Duodenal mucosa (tissue), 2 donors: ENCODE measurements around the gene REL.
"Not testable (repeated sequence)": the region's sequence is repeated elsewhere in the genome, so short reads cannot be mapped to it uniquely, and the experiment has no call there.

Experiments used
- H3K27ac ChIP-seq: one replicate; pipeline ENCODE4 v1.7.0; 2013; ENCODE audit warnings: low read depth, low read length
- H3K27me3 ChIP-seq, 2 donors: one replicate each; pipeline ENCODE4 v1.7.0; 2013; ENCODE audit warnings: low read length in 2 of 2, control low read depth in 1 of 2; ENCODE audit not compliant: insufficient read depth in 2 of 2, control insufficient read depth in 1 of 2
- H3K36me3 ChIP-seq, 2 donors: one replicate each; pipeline ENCODE4 v1.7.0; 2013; ENCODE audit warnings: low read length in 2 of 2, control low read depth in 1 of 2; ENCODE audit not compliant: insufficient read depth in 2 of 2, control insufficient read depth in 1 of 2
- H3K4me1 ChIP-seq, 2 donors: one replicate each; pipeline ENCODE4 v1.7.0; 2013; ENCODE audit warnings: low read length in 2 of 2, control low read depth in 1 of 2; ENCODE audit not compliant: insufficient read depth in 2 of 2, control insufficient read depth in 1 of 2
- H3K4me3 ChIP-seq, 2 donors: one replicate each; pipeline ENCODE4 v1.7.0; 2013; ENCODE audit warnings: low read length in 2 of 2, low read depth in 1 of 2
- H3K9ac ChIP-seq, 2 donors: one replicate each; pipeline ENCODE4 v1.7.0; 2013; ENCODE audit warnings: low read length in 2 of 2, low read depth in 1 of 2
- H3K9me3 ChIP-seq, 2 donors: one replicate each; pipeline ENCODE4 v1.7.0; 2013; ENCODE audit warnings: low read length in 2 of 2, control low read depth in 1 of 2; ENCODE audit not compliant: control insufficient read depth in 1 of 2

Gene REL

DNA sequence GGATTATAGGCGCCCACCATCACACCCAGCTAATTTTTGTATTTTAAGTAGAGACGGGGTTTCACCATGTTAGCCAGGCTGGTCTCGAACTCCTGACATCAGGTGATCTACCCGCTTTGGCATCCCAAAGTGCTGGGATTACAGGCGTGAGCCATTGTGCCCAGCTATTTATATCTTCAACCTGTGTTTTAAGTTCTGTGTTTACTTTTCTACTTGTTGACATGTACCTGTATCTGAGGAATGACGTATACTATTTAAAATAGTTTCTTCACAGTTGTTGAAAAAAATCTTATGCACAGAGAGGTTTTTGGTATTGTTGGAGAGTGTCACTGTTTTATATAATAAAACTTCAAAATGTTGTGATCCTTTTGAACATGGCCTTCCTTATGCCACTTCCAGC lies 19.9 kb downstream of the REL start:
- peaks cover 6 to 55% of the 10 kb centered on the region in 2 donors for H3K36me3 ChIP-seq
- not testable (repeated sequence) for H3K4me3 ChIP-seq, H3K27me3 ChIP-seq, H3K9ac ChIP-seq, H3K4me1 ChIP-seq, H3K9me3 ChIP-seq, H3K27ac ChIP-seq

DNA sequence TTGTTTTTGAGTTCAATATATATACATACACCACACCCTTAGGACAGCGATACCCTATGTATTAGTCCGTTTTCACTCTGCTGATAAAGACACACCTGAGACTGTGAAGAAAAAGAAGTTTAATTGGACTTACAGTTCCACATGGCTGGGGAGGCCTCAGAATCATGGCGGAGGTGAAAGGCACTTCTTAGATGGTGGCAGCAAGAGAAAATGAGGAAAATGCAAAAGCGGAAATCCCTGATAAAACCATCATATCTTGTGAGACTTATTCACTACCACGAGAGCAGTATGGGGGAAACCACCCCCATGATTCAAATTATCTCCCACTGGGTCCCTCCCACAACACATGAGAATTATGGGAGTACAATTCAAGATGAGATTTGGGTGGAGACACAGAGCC lies 24.5 kb downstream of the REL start:
- H3K27me3 ChIP-seq, H3K4me1 ChIP-seq, H3K9ac ChIP-seq, H3K27ac ChIP-seq, H3K4me3 ChIP-seq, H3K9me3 ChIP-seq: not testable (repeated sequence)
- H3K36me3 ChIP-seq: peaks cover 6 to 37% of the 10 kb centered on the region in 2 donors

DNA sequence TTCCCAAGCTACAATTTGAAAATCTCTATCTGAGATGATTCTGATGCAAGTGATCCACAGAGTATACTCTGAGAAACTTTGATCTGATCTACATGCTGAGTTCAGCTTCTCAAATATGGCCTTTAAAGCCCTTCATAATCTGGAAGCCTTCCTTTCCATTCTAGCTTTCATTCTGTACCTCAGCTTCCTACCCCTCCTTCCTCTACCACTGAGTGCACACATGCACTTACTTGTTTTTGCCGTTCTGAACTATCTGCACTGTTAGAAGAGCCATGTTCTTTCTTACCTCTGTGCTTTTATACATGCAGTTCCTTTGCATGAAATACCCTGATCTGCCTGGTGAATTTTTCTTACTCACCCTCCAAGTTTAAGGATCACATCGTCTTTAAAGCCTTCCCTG lies 25.0 kb downstream of the REL start:
- Histone ChIP-seq H3K9ac (no peak overlapping the region), H3K4me3 (no peak overlapping the region), H3K4me1 (no peaks in the 10 kb centered on the region), H3K27ac (no peak overlapping the region), H3K27me3 (no peaks in the 10 kb centered on the region), H3K36me3 (peaks cover 6 to 34% of the 10 kb centered on the region in 2 donors), H3K9me3 (no peaks in the 10 kb centered on the region)

DNA sequence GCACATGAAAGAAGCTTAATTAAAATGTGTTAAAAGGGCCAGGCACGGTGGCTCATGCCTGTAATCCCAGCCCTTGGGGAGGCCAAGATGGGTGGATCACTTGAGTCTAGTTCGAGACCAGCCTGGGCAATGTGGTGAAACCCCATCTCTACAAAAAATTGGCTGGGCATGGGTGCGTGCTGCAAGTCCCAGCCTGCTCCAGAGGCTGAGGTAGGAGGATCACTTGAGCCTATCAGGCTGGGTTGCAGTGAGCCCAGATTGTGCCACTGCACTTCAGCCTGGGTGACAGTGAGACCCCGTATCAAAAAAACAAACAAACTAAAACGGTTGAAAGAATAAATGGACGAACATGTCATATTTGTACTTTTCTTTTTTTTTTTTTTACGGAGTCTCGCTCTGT lies 26.0 kb downstream of the REL start:
- Histone ChIP-seq H3K9ac (no peak overlapping the region), H3K4me3 (no peak overlapping the region), H3K36me3 (peaks cover 0 to 28% of the 10 kb centered on the region in 2 donors), H3K9me3 (no peaks in the 10 kb centered on the region), H3K4me1 (no peaks in the 10 kb centered on the region), H3K27me3 (no peaks in the 10 kb centered on the region), H3K27ac (no peak overlapping the region)

DNA sequence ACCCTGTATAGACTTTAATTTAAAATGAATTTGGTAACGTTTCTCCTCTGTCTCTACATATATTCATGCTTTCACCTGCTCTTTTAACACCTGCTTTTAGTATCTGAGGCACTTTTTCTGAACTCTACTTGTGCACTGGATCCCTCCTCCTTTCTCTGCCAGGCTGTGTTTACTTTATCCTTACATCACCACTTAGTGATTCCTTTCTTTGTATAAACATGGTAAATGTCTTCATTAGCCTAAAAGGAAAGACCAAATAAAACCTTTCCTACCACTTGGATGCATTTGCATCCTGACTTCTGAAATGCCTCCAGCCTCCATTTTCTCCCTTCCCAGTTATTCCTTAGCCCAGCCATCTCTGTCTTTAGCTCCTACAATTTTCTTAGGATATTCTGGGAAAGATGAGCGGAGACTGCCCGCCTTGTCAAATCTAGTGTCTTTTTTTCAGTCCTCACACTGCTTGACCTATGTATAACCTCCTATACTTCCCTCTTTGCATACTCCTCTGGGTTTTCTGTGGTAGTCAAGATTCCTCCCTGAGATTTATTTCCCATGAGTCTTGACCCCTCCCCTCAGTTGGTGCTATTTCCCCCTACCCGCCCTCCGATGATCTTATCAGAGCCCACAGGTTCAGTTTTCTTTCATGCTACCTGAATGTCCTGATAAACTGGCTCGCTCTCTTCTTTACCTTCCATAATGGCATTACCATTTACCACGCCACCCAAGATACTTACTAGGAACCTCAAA lies 44.8 kb downstream of the REL start:
- H3K9ac ChIP-seq: no peak overlapping the region
- H3K27ac ChIP-seq: no peak overlapping the region
- H3K36me3 ChIP-seq: peaks cover 16 to 24% of the 10 kb centered on the region in 2 donors
- no peaks in the 10 kb centered on the region for H3K27me3 ChIP-seq
- H3K4me3 ChIP-seq: no peak overlapping the region
- H3K4me1 ChIP-seq: peaks cover 0 to 4% of the 10 kb centered on the region in 2 donors
- H3K9me3 ChIP-seq: no peaks in the 10 kb centered on the region

DNA sequence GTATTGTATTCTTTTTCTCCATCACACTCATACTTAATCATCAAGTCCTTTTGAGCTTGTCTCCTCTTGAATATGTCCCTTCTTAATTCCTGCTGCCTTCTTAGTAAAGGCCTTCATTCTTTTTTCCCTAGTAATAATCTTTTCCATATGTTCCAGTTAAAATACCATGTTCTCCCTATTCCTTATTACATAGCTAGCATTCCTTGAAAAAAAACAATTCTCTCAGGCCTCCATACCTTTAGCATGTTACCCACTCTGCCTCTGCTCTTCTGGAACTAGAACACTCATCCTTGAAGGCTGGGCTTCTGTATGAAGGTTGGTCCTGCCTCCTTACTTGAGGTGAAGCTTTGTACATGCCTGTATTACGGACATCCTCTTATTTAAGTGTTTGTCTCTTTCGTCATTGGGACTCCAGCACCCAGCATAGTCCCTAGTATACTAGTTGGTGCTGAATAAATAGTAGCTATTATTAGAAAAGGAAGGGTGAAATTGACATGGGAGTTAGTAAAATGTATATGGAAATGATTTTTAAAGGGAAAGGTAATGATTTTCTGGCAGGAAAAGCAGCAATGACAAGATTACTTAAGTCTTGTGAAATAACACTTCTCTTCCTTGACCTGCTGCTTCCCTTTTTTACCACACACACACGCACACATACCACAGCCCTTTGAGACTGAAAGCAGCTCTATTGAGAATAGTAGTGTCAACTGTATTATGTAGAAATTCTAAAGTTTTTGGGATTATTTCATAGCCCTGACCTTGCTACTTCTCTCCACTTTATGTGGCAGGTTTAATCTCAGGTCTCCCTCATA lies 45.6 kb downstream of the REL start:
- Histone ChIP-seq H3K9me3 (no peaks in the 10 kb centered on the region), H3K27me3 (no peaks in the 10 kb centered on the region), H3K4me1 (peaks cover 0 to 4% of the 10 kb centered on the region in 2 donors), H3K9ac (no peak overlapping the region), H3K27ac (no peak overlapping the region), H3K4me3 (no peak overlapping the region), H3K36me3 (peaks cover 12 to 20% of the 10 kb centered on the region in 2 donors)

DNA sequence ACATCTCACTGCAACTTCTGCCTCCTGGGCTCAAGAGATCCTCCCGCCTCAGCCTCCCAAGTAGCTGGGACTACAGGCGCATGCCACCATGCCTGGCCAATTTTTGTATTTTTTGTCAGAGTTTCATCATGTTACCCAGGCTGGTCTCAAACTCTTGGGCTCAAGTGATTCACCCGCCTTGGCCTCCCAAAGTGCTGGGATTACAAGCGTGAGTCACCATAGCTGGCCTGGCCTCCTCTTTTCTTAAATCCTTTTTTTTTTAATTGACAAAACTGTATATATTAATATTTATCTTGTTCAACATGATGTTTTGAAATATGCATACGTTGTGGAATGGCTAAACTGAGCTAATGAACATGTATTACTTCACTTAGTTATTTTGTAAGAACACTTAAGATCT lies 50.7 kb downstream of the REL start:
- not testable (repeated sequence) for H3K9ac ChIP-seq, H3K27me3 ChIP-seq, H3K4me1 ChIP-seq, H3K9me3 ChIP-seq, H3K4me3 ChIP-seq, H3K27ac ChIP-seq
- peaks cover 0 to 11% of the 10 kb centered on the region in 2 donors for H3K36me3 ChIP-seq

DNA sequence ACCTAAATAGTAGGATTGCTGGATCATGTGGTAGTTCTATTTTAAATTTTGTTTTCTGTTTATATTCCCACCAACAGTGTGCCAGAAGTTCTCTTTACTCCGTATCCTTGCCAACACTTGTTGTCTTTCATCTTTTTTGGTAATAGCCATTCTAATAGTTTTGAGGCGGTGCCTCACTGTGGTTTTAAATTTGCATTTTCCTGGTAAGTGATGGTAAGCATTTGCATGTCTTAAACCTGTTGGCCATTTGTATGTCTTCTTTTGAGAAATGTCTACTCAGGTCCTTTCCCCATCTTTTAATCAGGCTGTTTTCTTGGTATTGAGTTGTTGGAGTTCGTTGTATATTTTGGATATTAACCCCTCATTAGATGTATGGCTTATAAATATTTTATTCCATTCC lies 51.6 kb downstream of the REL start:
- no peak overlapping the region for H3K4me3 ChIP-seq
- peaks cover 2 to 11% of the 10 kb centered on the region in 2 donors for H3K36me3 ChIP-seq
- H3K9ac ChIP-seq: no peak overlapping the region
- no peak overlapping the region for H3K27ac ChIP-seq
- no peaks in the 10 kb centered on the region for H3K27me3 ChIP-seq
- no peaks in the 10 kb centered on the region for H3K4me1 ChIP-seq
- no peaks in the 10 kb centered on the region for H3K9me3 ChIP-seq

DNA sequence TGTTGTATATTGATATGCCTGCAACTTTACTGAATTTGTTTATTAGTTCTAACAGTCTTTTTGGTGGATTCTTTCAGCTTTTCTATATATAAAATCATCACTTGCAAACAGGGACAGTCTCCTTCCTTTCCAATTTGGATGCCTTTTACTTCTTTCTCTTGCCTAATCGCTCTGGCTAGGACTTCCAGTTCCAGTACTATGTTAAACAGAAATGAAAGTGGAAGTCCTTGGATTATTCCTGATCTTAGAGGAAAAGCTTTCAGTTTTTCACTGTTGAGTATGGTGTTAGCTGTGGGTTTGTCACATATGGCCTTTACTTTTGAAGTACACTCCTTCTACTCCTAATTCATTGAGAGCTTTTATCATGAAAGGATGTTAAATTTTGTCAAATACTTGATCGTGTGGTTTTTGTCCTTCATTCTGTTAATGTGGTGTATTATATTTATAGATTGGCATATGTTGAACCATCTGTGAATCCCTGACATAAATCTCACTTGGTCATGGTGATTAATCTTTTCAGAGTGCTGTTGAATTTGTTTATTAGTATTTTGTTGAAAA lies 52.9 kb downstream of the REL start:
- Histone ChIP-seq H3K4me3 (no peak overlapping the region), H3K36me3 (peaks cover 3 to 16% of the 10 kb centered on the region in 2 donors), H3K9ac (no peak overlapping the region), H3K27ac (no peak overlapping the region), H3K4me1 (no peaks in the 10 kb centered on the region), H3K9me3 (no peaks in the 10 kb centered on the region), H3K27me3 (no peaks in the 10 kb centered on the region)

DNA sequence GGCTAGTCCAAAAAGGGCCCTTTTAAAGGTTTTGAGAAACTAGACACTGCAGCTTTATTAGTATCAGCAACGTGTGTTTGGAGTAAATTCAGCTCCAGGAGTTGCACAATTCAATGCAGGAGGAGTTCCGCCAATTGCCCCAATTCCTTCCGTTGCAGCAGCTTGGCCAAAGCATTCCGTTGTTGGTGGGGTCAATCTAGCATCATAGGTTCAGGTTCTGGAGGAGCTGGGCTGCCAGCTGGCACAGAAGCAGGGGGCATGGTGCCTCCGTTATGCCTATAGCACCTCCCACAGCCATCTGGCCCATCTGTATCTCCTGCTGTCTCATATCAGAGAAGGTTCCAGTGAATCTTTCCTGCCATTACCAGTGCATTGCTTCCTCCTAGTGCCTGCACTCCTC lies 55.4 kb downstream of the REL start:
- H3K9ac ChIP-seq: no peak overlapping the region
- no peaks in the 10 kb centered on the region for H3K27me3 ChIP-seq
- no peaks in the 10 kb centered on the region for H3K9me3 ChIP-seq
- H3K27ac ChIP-seq: no peak overlapping the region
- H3K4me3 ChIP-seq: no peak overlapping the region
- peaks cover 3 to 16% of the 10 kb centered on the region in 2 donors for H3K36me3 ChIP-seq
- H3K4me1 ChIP-seq: no peaks in the 10 kb centered on the region
